Ovary (tissue), 3 donors: Measurements from ENCODE around the gene TIMM50.

ENCODE experiments used
- POLR2A ChIP-seq: fragments of 450-650 bp; IDR thresholded peaks from one replicate; pipeline ENCODE4 v1.6.1; 2017; ENCODE audit warnings: antibody characterized with exemption, mild to moderate bottlenecking, moderate library complexity
- TF ChIP-seq, protein P1 (sequence below), 3 donors: fragments of 450-650 bp in 2 of 3; fragments of 200-600 bp in 1 of 3; IDR thresholded peaks; one replicate each; pipeline versions ENCODE4 v1.5.1 to v1.8.0; 2016 to 2022; ENCODE audit warnings: antibody characterized with exemption in 3 of 3, mild to moderate bottlenecking in 1 of 3
- donor health status: DM: no; HTN: no; CAD: no.

DNA sequence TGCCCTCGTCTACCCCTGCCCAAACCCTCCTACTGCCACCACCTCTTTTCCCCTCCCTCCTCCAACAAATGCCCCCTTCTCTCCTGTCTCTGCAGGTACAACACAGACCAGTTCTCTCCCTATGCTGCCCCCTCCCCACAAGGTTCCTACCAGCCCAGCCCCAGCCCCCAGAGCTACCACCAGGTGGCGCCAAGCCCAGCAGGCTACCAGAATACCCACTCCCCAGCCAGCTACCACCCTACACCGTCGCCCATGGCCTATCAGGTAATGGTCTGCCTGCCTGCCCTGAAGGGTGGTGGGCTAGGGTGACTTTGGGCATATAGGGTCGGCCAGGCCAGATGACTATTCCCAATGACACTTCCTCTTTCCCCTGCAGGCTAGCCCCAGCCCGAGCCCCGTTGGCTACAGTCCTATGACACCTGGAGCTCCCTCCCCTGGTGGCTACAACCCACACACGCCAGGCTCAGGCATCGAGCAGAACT lies 6.5 kb upstream of the TIMM50 start:
- TF ChIP-seq, protein P1, sequence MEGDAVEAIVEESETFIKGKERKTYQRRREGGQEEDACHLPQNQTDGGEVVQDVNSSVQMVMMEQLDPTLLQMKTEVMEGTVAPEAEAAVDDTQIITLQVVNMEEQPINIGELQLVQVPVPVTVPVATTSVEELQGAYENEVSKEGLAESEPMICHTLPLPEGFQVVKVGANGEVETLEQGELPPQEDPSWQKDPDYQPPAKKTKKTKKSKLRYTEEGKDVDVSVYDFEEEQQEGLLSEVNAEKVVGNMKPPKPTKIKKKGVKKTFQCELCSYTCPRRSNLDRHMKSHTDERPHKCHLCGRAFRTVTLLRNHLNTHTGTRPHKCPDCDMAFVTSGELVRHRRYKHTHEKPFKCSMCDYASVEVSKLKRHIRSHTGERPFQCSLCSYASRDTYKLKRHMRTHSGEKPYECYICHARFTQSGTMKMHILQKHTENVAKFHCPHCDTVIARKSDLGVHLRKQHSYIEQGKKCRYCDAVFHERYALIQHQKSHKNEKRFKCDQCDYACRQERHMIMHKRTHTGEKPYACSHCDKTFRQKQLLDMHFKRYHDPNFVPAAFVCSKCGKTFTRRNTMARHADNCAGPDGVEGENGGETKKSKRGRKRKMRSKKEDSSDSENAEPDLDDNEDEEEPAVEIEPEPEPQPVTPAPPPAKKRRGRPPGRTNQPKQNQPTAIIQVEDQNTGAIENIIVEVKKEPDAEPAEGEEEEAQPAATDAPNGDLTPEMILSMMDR (IDR thresholded peaks at IDR 0.05), result peak; percentile 30 to 49 (median 43)
- no peak for TF ChIP-seq POLR2A
